SK-N-SH (cell line): ENCODE data around the gene SCARB1. TPM values are rescaled to one million over a fixed set of nuclear protein-coding genes. Genes with fewer than 3 reads are reported as not detected.

Experiments
- CTCF ChIA-PET: fragments of 300-600, 350-600 bp; formaldehyde crosslinking; extraction: SDS; loops from one replicate; lab custom pipeline; 2021; lab: Yijun Ruan, JAX
- POLR2A ChIA-PET: fragments of 350-600 bp; sonication (Branson Sonifier 250); formaldehyde crosslinking; extraction: SDS; loops from one replicate; lab custom pipeline; 2020; ENCODE audit warnings: antibody characterized with exemption, inconsistent platforms; lab: Yijun Ruan, JAX
- DNase-seq: peaks from one replicate; pipeline ENCODE4 v3.0.0; 2012
- H2AFZ ChIP-seq: fragments of 200-600 bp; sonication (generic); 2 replicates; pipeline ENCODE4 v1.8.1; 2016; ENCODE audit warnings: antibody characterized with exemption, mild to moderate bottlenecking, low read depth
- H3F3A ChIP-seq: fragments of 200-600 bp; sonication (generic); replicated peaks from 2 replicates; pipeline ENCODE3; 2016; ENCODE audit warnings: antibody characterized with exemption, mild to moderate bottlenecking; ENCODE audit not compliant: insufficient read depth
- H3K27ac ChIP-seq, 2 experiments: fragments of 200-500 bp in 1 of 2; fragments of 200-600 bp in 1 of 2; sonication (Bioruptor generic) in 1 of 2; sonication (generic), shearing (Covaris generic) in 1 of 2; 2 replicates each; pipeline versions ENCODE4 v1.5.1 to v1.6.1; 2014 to 2016; ENCODE audit warnings: low read depth in 2 of 2, inconsistent platforms in 1 of 2, low read length in 1 of 2, mild to moderate bottlenecking in 1 of 2, mixed read lengths in 1 of 2
- H3K27me3 ChIP-seq: fragments of 200-600 bp; sonication (generic), shearing (Covaris generic); 2 replicates; pipeline ENCODE4 v1.6.1; 2016; ENCODE audit warnings: mixed run types; ENCODE audit not compliant: insufficient read depth
- H3K36me3 ChIP-seq, 2 experiments: fragments of 200-500 bp in 1 of 2; fragments of 200-600 bp in 1 of 2; sonication (Bioruptor generic) in 1 of 2; sonication (generic) in 1 of 2; replicated peaks in 1 of 2; 2 replicates each; pipeline versions ENCODE3 to v1.5.1; 2014 to 2016; ENCODE audit warnings: low read length in 1 of 2, mild to moderate bottlenecking in 1 of 2; ENCODE audit not compliant: insufficient read depth in 2 of 2, control insufficient read depth in 1 of 2
- H3K4me1 ChIP-seq, 2 experiments: fragments of 200-500 bp in 1 of 2; fragments of 200-600 bp in 1 of 2; sonication (Bioruptor generic) in 1 of 2; sonication (generic), shearing (Covaris generic) in 1 of 2; 2 replicates each; pipeline versions ENCODE4 v1.5.1 to v1.6.1; 2014 to 2016; ENCODE audit warnings: low read depth in 1 of 2, low read length in 1 of 2, mixed run types in 1 of 2; ENCODE audit not compliant: insufficient read depth in 2 of 2, control insufficient read depth in 1 of 2
- H3K4me2 ChIP-seq: fragments of 200-600 bp; sonication (generic), shearing (Covaris generic); 2 replicates; pipeline ENCODE4 v1.6.1; 2017; ENCODE audit warnings: mixed run types
- H3K4me3 ChIP-seq, 2 experiments: fragments of 200-500 bp in 1 of 2; fragments of 200-600 bp in 1 of 2; sonication (Bioruptor generic) in 1 of 2; sonication (generic), shearing (Covaris generic) in 1 of 2; 2 replicates each; pipeline versions ENCODE4 v1.5.1 to v1.8.1; 2014 to 2016; ENCODE audit warnings: low read depth in 2 of 2, inconsistent platforms in 1 of 2, low read length in 1 of 2, mild to moderate bottlenecking in 1 of 2, mixed read lengths in 1 of 2, moderate library complexity in 1 of 2
- H3K79me2 ChIP-seq: fragments of 200-600 bp; sonication (generic); 2 replicates; pipeline ENCODE4 v1.8.1; 2017; ENCODE audit warnings: mild to moderate bottlenecking; ENCODE audit not compliant: insufficient read depth
- H3K9ac ChIP-seq: fragments of 200-600 bp; sonication (generic); 2 replicates; pipeline ENCODE4 v1.6.1; 2017; ENCODE audit warnings: mixed run types
- H3K9me2 ChIP-seq: fragments of 200-600 bp; sonication (generic); 2 replicates; pipeline ENCODE4 v1.6.1; 2017; ENCODE audit warnings: mixed run types
- H3K9me3 ChIP-seq: fragments of 200-600 bp; sonication (generic); 2 replicates; pipeline ENCODE4 v1.6.1; 2017; ENCODE audit warnings: mixed run types, mild to moderate bottlenecking, moderate library complexity
- H4K20me1 ChIP-seq: fragments of 200-600 bp; sonication (generic); 2 replicates; pipeline ENCODE4 v1.6.1; 2017; ENCODE audit warnings: mild to moderate bottlenecking, mixed run types; ENCODE audit not compliant: insufficient read depth
- FOSL2 ChIP-seq: IDR thresholded peaks from 2 replicates; pipeline ENCODE4 v1.4.0; 2012; ENCODE audit warnings: low read depth, mild to moderate bottlenecking, moderate library complexity, borderline replicate concordance
- GATA2 ChIP-seq: sonication (generic); formaldehyde crosslinking; IDR thresholded peaks from 2 replicates; pipeline ENCODE4 v1.5.0; 2020; ENCODE audit warnings: mild to moderate bottlenecking, missing genetic modification reagents
- MAX ChIP-seq: IDR thresholded peaks from 2 replicates; pipeline ENCODE4 v1.4.0; 2012; ENCODE audit warnings: low read depth
- MXI1 ChIP-seq: IDR thresholded peaks from 2 replicates; pipeline ENCODE4 v1.6.1; 2012; ENCODE audit warnings: mild to moderate bottlenecking, low read depth, low read length, improper control_type of control experiment
- NRF1 ChIP-seq: IDR thresholded peaks from 2 replicates; pipeline ENCODE4 v1.6.1; 2012; ENCODE audit warnings: low read depth, mild to moderate bottlenecking, low read length
- PBX3 ChIP-seq: IDR thresholded peaks from 2 replicates; pipeline ENCODE4; 2012
- RXRA ChIP-seq: IDR thresholded peaks from 2 replicates; pipeline ENCODE4 v1.4.0; 2012; ENCODE audit warnings: low read depth, mild to moderate bottlenecking, borderline replicate concordance
- SMC3 ChIP-seq: IDR thresholded peaks from 2 replicates; pipeline ENCODE4 v1.6.1; 2012; ENCODE audit warnings: low read depth, low read length, improper control_type of control experiment
- TCF12 ChIP-seq: IDR thresholded peaks from 2 replicates; pipeline ENCODE4 v1.4.0; 2012
- TEAD4 ChIP-seq: IDR thresholded peaks from 2 replicates; pipeline ENCODE4 v1.4.0; 2012; ENCODE audit warnings: mild to moderate bottlenecking, borderline replicate concordance; ENCODE audit not compliant: insufficient read depth
- USF2 ChIP-seq: fragments of 150-350 bp; IDR thresholded peaks from 2 replicates; pipeline ENCODE4 v1.6.1; 2017; ENCODE audit warnings: antibody characterized with exemption, low read length, low read depth, borderline replicate concordance
- ZBTB33 ChIP-seq: IDR thresholded peaks from 2 replicates; pipeline ENCODE4 v1.4.0; 2012; ENCODE audit warnings: low read depth, borderline replicate concordance
- WGBS: methylation state at CpG from one replicate; pipeline ENCODE4 v1.1.6; 2017; ENCODE audit warnings: low lambda C conversion rate; 5-methylcytosine and 5-hydroxymethylcytosine counted together
- polyA plus RNA-seq, 3 experiments: library from polyadenylated mRNA; depleted of rRNA; stranded (reverse); fragments of >200 nt; gene quantifications; 2 replicates each; pipeline ENCODE4 v1.2.3, GENCODE V29; 2012

The SCARB1 gene
- polyA plus RNA-seq, 1 of the 3 experiments (the other 2 are of a cell fraction): 33.0 TPM

GRCh38 chr12:124774054-124774461, 89.6 kb downstream of the SCARB1 start:
- ChIA-PET CTCF (no interaction called here), POLR2A (no interaction called here)
- peaks cover 4 to 9% of the 10 kb centered on the region in 2 experiments; a peak in 3 of 4 replicates for H3K4me1 ChIP-seq
- no peaks in the 10 kb centered on the region for H4K20me1 ChIP-seq
- no peak overlapping the region for H3K4me3 ChIP-seq
- no peaks in the 10 kb centered on the region for H3K27me3 ChIP-seq
- no peak overlapping the region for H3K4me2 ChIP-seq
- TF ChIP-seq SMC3 (no peak), MXI1 (no peak), TEAD4 (no peak), USF2 (no peak), FOSL2 (no peak), NRF1 (no peak), GATA2 (CRISPR knock-in tag) (no peak), ZBTB33 (no peak), PBX3 (no peak), RXRA (no peak), TCF12 (no peak), MAX (no peak)
- no peaks in the 10 kb centered on the region for H3K79me2 ChIP-seq
- WGBS: 72% methylated on average over 12 of the region's 12 CpGs
- H3K27ac ChIP-seq: no peak overlapping the region
- DNase-seq: no peak
- H3K9ac ChIP-seq: no peak overlapping the region
- H2AFZ ChIP-seq: no peak overlapping the region
- H3K9me3 ChIP-seq: no peaks in the 10 kb centered on the region
- no peaks in the 10 kb centered on the region for H3K9me2 ChIP-seq
- H3F3A ChIP-seq: no peaks in the 10 kb centered on the region
- H3K36me3 ChIP-seq: no peaks in the 10 kb centered on the region
